ENCODE data around the gene C12orf75.
"Not testable (repeated sequence)": the region's sequence is repeated elsewhere in the genome, so short reads cannot be mapped to it uniquely, and the experiment has no call there.

Gene C12orf75

GRCh38 chr12:105293187-105293586, 37.3 kb upstream of the C12orf75 start:
- Histone ChIP-seq H3K4me3 (ENCODE audit: low read depth in 1 of 2, low read length in 2 of 2) (no peak overlapping the region), H3K27ac (ENCODE audit: low read depth, low read length) (no peak overlapping the region), H3K4me1 (ENCODE audit: control insufficient read depth in 1 of 2, insufficient read depth in 2 of 2, low read length in 2 of 2) (no peaks in the 10 kb centered on the region), H3K36me3 (ENCODE audit: control insufficient read depth in 1 of 2, insufficient read depth in 2 of 2, low read length in 2 of 2) (no peaks in the 10 kb centered on the region), H3K27me3 (ENCODE audit: control insufficient read depth in 1 of 2, insufficient read depth in 2 of 2, low read length in 2 of 2) (no peaks in the 10 kb centered on the region), H3K9ac (ENCODE audit: low read depth in 1 of 2, low read length in 2 of 2) (no peak overlapping the region), H3K9me3 (ENCODE audit: control insufficient read depth in 1 of 2, low read length in 2 of 2) (peaks cover 4 to 6% of the 10 kb centered on the region in 2 donors)

- Histone ChIP-seq H3K27me3 (ENCODE audit: control insufficient read depth in 1 of 2, insufficient read depth in 2 of 2, low read length in 2 of 2) (no peaks in the 10 kb centered on the region), H3K9ac (ENCODE audit: low read depth in 1 of 2, low read length in 2 of 2) (no peak overlapping the region), H3K4me1 (ENCODE audit: control insufficient read depth in 1 of 2, insufficient read depth in 2 of 2, low read length in 2 of 2) (no peaks in the 10 kb centered on the region), H3K4me3 (ENCODE audit: low read depth in 1 of 2, low read length in 2 of 2) (no peak overlapping the region), H3K9me3 (ENCODE audit: control insufficient read depth in 1 of 2, low read length in 2 of 2) (peaks cover 5 to 7% of the 10 kb centered on the region in 2 donors), H3K27ac (ENCODE audit: low read depth, low read length) (no peak overlapping the region), H3K36me3 (ENCODE audit: control insufficient read depth in 1 of 2, insufficient read depth in 2 of 2, low read length in 2 of 2) (no peaks in the 10 kb centered on the region)
Observed at GRCh38 chr12:105294161-105294560, 36.3 kb upstream of the C12orf75 start.

- H3K9ac ChIP-seq (ENCODE audit: low read depth in 1 of 2, low read length in 2 of 2) = no peak overlapping the region
- no peaks in the 10 kb centered on the region for H3K4me1 ChIP-seq (ENCODE audit: control insufficient read depth in 1 of 2, insufficient read depth in 2 of 2, low read length in 2 of 2)
- H3K36me3 ChIP-seq (ENCODE audit: control insufficient read depth in 1 of 2, insufficient read depth in 2 of 2, low read length in 2 of 2) = no peaks in the 10 kb centered on the region
- H3K27me3 ChIP-seq (ENCODE audit: control insufficient read depth in 1 of 2, insufficient read depth in 2 of 2, low read length in 2 of 2) = no peaks in the 10 kb centered on the region
- H3K9me3 ChIP-seq (ENCODE audit: control insufficient read depth in 1 of 2, low read length in 2 of 2) = peaks cover 5 to 7% of the 10 kb centered on the region in 2 donors
- H3K27ac ChIP-seq (ENCODE audit: low read depth, low read length) = no peak overlapping the region
- no peak overlapping the region for H3K4me3 ChIP-seq (ENCODE audit: low read depth in 1 of 2, low read length in 2 of 2)
Observed at GRCh38 chr12:105294886-105295479, 35.5 kb upstream of the C12orf75 start.

GRCh38 chr12:105296116-105297089, 34.1 kb upstream of the C12orf75 start:
- Histone ChIP-seq H3K27ac (ENCODE audit: low read depth, low read length) (no peak overlapping the region), H3K4me3 (ENCODE audit: low read depth in 1 of 2, low read length in 2 of 2) (no peak overlapping the region), H3K9me3 (ENCODE audit: control insufficient read depth in 1 of 2, low read length in 2 of 2) (peaks cover 5 to 7% of the 10 kb centered on the region in 2 donors), H3K9ac (ENCODE audit: low read depth in 1 of 2, low read length in 2 of 2) (no peak overlapping the region), H3K27me3 (ENCODE audit: control insufficient read depth in 1 of 2, insufficient read depth in 2 of 2, low read length in 2 of 2) (no peaks in the 10 kb centered on the region), H3K36me3 (ENCODE audit: control insufficient read depth in 1 of 2, insufficient read depth in 2 of 2, low read length in 2 of 2) (no peaks in the 10 kb centered on the region), H3K4me1 (ENCODE audit: control insufficient read depth in 1 of 2, insufficient read depth in 2 of 2, low read length in 2 of 2) (no peaks in the 10 kb centered on the region)

- H3K27ac ChIP-seq (ENCODE audit: low read depth, low read length) = no peak overlapping the region
- H3K9me3 ChIP-seq (ENCODE audit: control insufficient read depth in 1 of 2, low read length in 2 of 2) = peaks cover 5 to 7% of the 10 kb centered on the region in 2 donors
- H3K9ac ChIP-seq (ENCODE audit: low read depth in 1 of 2, low read length in 2 of 2) = no peak overlapping the region
- no peaks in the 10 kb centered on the region for H3K4me1 ChIP-seq (ENCODE audit: control insufficient read depth in 1 of 2, insufficient read depth in 2 of 2, low read length in 2 of 2)
- no peaks in the 10 kb centered on the region for H3K27me3 ChIP-seq (ENCODE audit: control insufficient read depth in 1 of 2, insufficient read depth in 2 of 2, low read length in 2 of 2)
- H3K4me3 ChIP-seq (ENCODE audit: low read depth in 1 of 2, low read length in 2 of 2) = no peak overlapping the region
- no peaks in the 10 kb centered on the region for H3K36me3 ChIP-seq (ENCODE audit: control insufficient read depth in 1 of 2, insufficient read depth in 2 of 2, low read length in 2 of 2)
Observed at GRCh38 chr12:105300883-105301282, 29.6 kb upstream of the C12orf75 start.

- no peaks in the 10 kb centered on the region for H3K4me1 ChIP-seq (ENCODE audit: control insufficient read depth in 1 of 2, insufficient read depth in 2 of 2, low read length in 2 of 2)
- no peak overlapping the region for H3K9ac ChIP-seq (ENCODE audit: low read depth in 1 of 2, low read length in 2 of 2)
- no peak overlapping the region for H3K4me3 ChIP-seq (ENCODE audit: low read depth in 1 of 2, low read length in 2 of 2)
- H3K27me3 ChIP-seq (ENCODE audit: control insufficient read depth in 1 of 2, insufficient read depth in 2 of 2, low read length in 2 of 2) = no peaks in the 10 kb centered on the region
- H3K36me3 ChIP-seq (ENCODE audit: control insufficient read depth in 1 of 2, insufficient read depth in 2 of 2, low read length in 2 of 2) = no peaks in the 10 kb centered on the region
- peaks cover 5 to 7% of the 10 kb centered on the region in 2 donors for H3K9me3 ChIP-seq (ENCODE audit: control insufficient read depth in 1 of 2, low read length in 2 of 2)
- H3K27ac ChIP-seq (ENCODE audit: low read depth, low read length) = no peak overlapping the region
Observed at GRCh38 chr12:105301696-105302095, 28.8 kb upstream of the C12orf75 start.

GRCh38 chr12:105302986-105303385, 27.5 kb upstream of the C12orf75 start:
- not testable (repeated sequence) for H3K9me3 ChIP-seq (ENCODE audit: control insufficient read depth in 1 of 2, low read length in 2 of 2); H3K27ac ChIP-seq (ENCODE audit: low read depth, low read length); H3K9ac ChIP-seq (ENCODE audit: low read depth in 1 of 2, low read length in 2 of 2); H3K36me3 ChIP-seq (ENCODE audit: control insufficient read depth in 1 of 2, insufficient read depth in 2 of 2, low read length in 2 of 2); H3K4me3 ChIP-seq (ENCODE audit: low read depth in 1 of 2, low read length in 2 of 2); H3K27me3 ChIP-seq (ENCODE audit: control insufficient read depth in 1 of 2, insufficient read depth in 2 of 2, low read length in 2 of 2); H3K4me1 ChIP-seq (ENCODE audit: control insufficient read depth in 1 of 2, insufficient read depth in 2 of 2, low read length in 2 of 2)

- not testable (repeated sequence) for H3K27ac ChIP-seq (ENCODE audit: low read depth, low read length); H3K9ac ChIP-seq (ENCODE audit: low read depth in 1 of 2, low read length in 2 of 2); H3K4me1 ChIP-seq (ENCODE audit: control insufficient read depth in 1 of 2, insufficient read depth in 2 of 2, low read length in 2 of 2); H3K27me3 ChIP-seq (ENCODE audit: control insufficient read depth in 1 of 2, insufficient read depth in 2 of 2, low read length in 2 of 2); H3K4me3 ChIP-seq (ENCODE audit: low read depth in 1 of 2, low read length in 2 of 2); H3K36me3 ChIP-seq (ENCODE audit: control insufficient read depth in 1 of 2, insufficient read depth in 2 of 2, low read length in 2 of 2); H3K9me3 ChIP-seq (ENCODE audit: control insufficient read depth in 1 of 2, low read length in 2 of 2)
Observed at GRCh38 chr12:105304626-105305025, 25.9 kb upstream of the C12orf75 start.

GRCh38 chr12:105307601-105308314, 22.7 kb upstream of the C12orf75 start:
- not testable (repeated sequence) for H3K36me3 ChIP-seq (ENCODE audit: control insufficient read depth in 1 of 2, insufficient read depth in 2 of 2, low read length in 2 of 2); H3K27ac ChIP-seq (ENCODE audit: low read depth, low read length); H3K4me3 ChIP-seq (ENCODE audit: low read depth in 1 of 2, low read length in 2 of 2); H3K27me3 ChIP-seq (ENCODE audit: control insufficient read depth in 1 of 2, insufficient read depth in 2 of 2, low read length in 2 of 2); H3K9me3 ChIP-seq (ENCODE audit: control insufficient read depth in 1 of 2, low read length in 2 of 2); H3K9ac ChIP-seq (ENCODE audit: low read depth in 1 of 2, low read length in 2 of 2); H3K4me1 ChIP-seq (ENCODE audit: control insufficient read depth in 1 of 2, insufficient read depth in 2 of 2, low read length in 2 of 2)

- H3K9me3 ChIP-seq (ENCODE audit: control insufficient read depth in 1 of 2, low read length in 2 of 2); H3K27me3 ChIP-seq (ENCODE audit: control insufficient read depth in 1 of 2, insufficient read depth in 2 of 2, low read length in 2 of 2); H3K36me3 ChIP-seq (ENCODE audit: control insufficient read depth in 1 of 2, insufficient read depth in 2 of 2, low read length in 2 of 2); H3K9ac ChIP-seq (ENCODE audit: low read depth in 1 of 2, low read length in 2 of 2); H3K4me1 ChIP-seq (ENCODE audit: control insufficient read depth in 1 of 2, insufficient read depth in 2 of 2, low read length in 2 of 2); H3K27ac ChIP-seq (ENCODE audit: low read depth, low read length); H3K4me3 ChIP-seq (ENCODE audit: low read depth in 1 of 2, low read length in 2 of 2): not testable (repeated sequence)
Observed at GRCh38 chr12:105308839-105309238, 21.7 kb upstream of the C12orf75 start.

All from duodenal mucosa (tissue), 2 donors.